Glomerular visceral epithelial cell (primary cell): ENCODE measurements around the gene PHLDA3.
"Not testable (repeated sequence)": the region's sequence is repeated elsewhere in the genome, so short reads cannot be mapped to it uniquely, and the experiment has no call there.

Experiments used
- DNase-seq: peaks from one replicate; pipeline ENCODE4 v3.0.0-alpha.2; 2016; ENCODE audit errors: extremely low spot score

Gene PHLDA3

GRCh38 chr1:201486187-201486586 lies 17.2 kb upstream of the PHLDA3 start:
- DNase-seq: no peak

DNA sequence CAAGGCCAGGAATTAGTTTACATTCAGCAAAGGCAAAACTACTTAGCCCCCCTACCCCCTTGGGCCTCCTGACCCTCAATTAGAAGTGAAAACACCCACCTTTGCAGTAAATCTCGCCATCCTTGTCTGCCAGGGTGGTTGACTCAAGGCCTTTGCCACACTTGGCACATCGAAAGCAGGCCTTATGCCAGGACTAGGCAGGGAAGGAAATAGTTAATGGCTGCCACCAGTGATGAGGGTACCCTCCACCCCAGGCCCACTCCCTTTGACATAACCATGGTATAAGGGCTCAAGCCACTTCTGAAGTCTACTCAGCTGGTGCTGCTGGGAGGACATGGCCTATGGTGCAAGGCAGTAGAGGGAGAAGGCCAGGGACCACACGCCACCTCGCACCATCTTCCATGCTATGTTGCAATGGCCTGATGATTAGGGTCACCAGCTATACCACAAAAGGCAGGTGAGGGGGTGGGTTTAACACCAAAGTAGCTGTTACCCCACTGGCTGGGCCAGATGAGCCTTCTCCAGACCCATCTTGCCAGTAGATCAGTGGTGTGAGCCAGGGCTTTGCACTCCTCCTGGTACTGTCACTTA lies 16.3 kb upstream of the PHLDA3 start:
- no peak for DNase-seq

DNA sequence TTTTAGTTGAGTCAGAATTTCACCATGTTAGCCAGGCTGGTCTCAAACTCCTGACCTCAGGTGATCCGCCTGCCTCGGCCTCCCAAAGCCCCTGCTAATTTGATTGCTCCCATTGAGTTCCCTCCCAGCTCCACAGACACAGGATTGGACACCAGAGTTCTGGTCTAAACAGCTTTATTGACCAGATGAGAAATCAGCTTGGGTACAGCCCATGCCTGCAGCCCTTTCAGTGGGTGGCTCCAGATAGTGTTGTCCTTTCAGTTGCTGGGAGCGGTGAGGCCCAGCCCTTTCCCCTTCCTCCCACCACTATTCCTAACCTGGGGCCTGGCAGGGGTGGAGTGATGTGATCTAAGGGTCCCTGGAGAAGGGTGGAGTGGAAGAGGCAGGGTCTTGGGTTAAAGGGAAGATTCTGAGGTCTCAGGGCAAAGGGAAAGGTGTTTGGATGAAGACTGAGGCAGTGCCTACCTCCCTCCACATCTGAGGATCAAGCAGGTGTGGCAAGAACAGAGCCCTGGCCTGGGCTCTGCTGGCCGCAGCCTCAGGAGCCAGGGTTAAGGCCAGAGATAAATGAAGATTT lies 14.5 kb upstream of the PHLDA3 start:
- no peak for DNase-seq

DNA sequence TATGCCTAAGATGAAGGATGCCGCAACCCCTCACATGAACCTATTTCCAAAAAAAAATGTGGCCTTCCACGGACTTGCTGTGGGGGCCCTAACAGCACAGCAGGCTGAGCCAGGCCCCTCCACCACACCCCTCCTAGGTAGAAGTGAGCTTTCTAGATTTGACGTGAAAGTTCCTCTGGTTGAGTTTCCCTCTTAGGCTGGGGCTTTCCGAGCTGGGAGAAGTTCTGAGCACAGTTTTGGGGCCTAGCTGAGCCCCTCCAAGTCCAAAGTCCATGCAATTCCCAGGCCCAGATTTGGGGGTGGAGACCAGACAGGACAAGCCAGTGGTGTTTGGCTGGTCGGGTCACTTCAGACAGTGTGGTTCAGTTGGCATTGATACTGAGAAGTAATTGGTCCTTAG lies 13.8 kb upstream of the PHLDA3 start:
- no peak for DNase-seq

DNA sequence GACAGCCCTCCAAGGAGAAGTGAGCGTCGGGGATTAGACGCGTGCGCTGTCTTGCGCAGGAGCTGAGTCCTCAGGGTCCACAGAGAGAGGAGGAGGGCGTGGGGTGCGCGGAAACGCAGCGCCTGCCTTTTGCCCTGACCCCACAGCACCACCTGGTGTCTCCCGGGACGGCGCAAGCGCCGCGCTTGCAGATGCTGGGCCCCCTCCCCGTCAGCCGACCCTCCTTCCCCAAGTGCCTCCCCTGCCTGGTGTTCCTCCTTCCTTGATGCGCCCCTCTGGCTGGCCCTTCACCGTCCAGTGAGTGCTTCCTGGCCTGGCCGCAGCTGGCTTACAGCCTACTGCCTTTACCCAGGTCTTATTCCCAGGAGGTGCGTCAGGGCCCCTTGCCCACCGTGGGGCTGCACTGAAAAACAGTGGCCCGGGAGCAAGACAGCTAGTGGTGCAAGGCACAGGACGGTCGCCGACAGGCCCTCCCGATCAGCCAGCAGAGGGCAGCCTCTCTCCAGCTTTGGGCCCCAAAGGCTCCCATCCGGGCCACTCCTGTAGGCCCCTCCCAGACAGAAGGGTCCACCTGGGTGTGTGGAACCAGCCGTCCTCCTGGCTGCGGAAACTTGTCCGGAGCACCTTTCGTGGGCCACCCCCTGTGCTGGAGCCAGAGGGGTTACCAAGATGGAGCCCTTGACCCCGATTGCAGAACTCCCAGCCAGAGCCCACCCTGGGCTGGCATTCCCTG lies 12.9 kb upstream of the PHLDA3 start:
- DNase-seq: peak; percentile 82

GRCh38 chr1:201481004-201481380 lies 12.0 kb upstream of the PHLDA3 start:
- no peak for DNase-seq

GRCh38 chr1:201480231-201481003 lies 11.4 kb upstream of the PHLDA3 start:
- DNase-seq: peak; percentile 76

GRCh38 chr1:201479201-201479730 lies 10.3 kb upstream of the PHLDA3 start:
- no peak for DNase-seq

DNA sequence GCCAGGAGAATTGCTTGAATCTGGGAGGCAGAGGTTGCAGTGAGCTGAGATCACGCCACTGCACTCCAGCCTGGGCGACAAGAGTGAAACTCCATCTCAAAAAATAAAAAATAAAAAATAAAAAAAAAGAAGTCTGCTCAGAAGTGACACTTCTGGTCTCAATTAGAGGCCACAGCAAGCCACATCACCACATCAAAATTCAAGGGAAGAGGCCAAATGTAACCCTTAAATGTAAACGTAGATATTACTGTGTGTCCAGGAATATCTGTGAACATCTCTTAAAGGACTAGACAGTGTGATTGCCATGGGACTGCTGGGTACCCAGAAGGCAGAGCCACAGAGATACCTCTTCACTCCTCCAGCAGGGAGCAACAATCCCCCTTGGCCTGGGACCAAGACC lies 9.7 kb upstream of the PHLDA3 start:
- not testable (repeated sequence) for DNase-seq

GRCh38 chr1:201476670-201477344 lies 7.8 kb upstream of the PHLDA3 start:
- DNase-seq: peak; percentile 80

DNA sequence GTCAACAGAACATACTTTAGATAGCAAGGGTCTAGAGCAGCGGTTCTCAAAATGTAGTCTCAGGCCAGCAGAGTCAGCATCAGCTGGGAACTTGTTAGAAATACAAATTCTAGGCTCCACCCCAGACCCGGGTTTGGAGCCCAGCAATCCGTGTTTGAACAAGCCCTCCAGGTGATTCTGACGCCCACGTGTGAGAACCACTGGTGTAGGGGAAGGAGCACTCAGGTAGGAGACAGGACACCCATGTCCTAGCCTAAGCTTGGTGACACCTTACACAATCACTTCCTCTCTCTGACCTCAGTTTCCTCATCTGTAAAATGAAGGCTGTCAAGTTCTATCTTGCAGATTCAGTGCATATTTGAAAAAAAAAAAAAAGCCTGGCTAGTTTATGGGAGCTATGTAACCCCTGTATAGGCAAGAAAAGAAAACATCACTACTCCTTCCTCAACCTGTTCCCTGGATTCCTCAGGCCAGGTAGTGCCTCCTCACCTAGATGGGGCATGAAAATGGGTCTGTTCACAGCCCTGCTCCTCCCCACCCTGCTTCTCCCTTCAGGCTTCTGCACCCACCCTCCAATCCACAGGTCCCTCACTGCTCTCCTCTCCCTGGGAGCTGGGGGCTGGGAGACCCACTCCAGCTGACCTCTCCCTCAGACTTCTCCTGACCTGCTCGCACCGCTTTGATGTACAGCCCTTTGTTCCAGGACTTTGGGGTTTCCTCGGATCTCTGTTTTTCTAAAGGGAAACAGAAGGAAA lies 7.1 kb upstream of the PHLDA3 start:
- no peak for DNase-seq

DNA sequence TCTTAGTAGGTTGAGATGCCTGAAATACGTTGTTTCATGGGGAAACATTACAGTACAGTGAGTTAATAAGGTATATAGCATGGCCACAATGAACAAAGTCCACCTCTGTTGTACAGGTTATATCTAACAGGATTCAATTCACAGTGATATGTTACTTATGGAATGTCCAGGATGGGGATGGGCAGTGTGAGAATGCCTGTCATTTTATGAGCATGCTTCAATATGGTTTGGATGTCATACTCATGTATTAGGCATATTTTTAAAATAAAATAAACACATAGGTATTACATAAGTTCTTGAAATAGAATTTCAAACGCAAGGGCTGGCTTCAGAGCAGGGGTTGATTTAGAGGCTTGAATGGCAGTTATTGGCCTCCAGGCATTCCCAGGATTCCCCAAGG lies 6.1 kb upstream of the PHLDA3 start:
- DNase-seq: no peak

DNA sequence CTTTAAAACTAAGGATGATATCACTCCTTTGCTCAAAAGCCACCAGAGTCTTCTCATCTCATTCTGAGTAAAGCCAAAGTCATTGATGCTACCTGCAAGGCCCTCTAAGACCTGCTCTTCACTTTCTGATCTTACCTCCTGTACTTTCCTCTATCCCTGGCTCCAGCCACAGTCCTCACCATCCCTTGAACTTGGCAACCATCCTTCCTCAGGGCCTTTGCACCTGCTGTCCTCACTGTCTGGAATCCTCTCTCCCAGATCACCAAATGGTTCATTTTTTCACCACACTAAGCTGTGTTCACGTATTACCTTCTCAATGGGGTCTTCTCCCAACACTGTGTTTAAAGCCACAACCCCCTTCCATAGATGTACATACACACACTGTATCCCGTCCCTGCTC lies 4.3 kb upstream of the PHLDA3 start:
- DNase-seq: no peak

DNA sequence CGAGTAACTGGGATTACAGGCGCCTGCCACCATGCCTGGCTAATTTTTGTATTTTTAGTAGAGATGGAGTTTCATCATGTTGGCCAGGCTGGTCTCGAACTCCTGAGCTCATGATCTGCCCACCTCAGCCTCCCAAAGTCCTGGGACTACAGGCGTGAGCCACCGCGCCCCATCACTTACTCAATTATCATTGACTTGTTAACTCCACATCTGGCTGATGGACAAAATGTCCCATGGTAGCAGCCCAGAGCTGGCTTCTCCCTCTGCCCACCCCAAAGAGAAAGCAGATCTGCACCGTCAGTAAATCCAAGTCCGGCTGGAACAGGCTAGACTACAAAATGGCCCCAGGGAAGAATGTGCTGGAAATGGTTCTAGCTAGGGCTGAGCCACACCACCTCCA lies 3.3 kb upstream of the PHLDA3 start:
- not testable (repeated sequence) for DNase-seq

- no peak for DNase-seq
These were observed 2.8 kb upstream of the PHLDA3 start for GRCh38 chr1:201471772-201472171.

- no peak for DNase-seq
These were observed 1.6 kb upstream of the PHLDA3 start for GRCh38 chr1:201470581-201470980.

GRCh38 chr1:201469645-201470074 lies 672 bp upstream of the PHLDA3 start:
- DNase-seq: no peak

GRCh38 chr1:201468501-201468843 lies 516 bp downstream of the PHLDA3 start:
- peak; percentile 39 for DNase-seq

DNA sequence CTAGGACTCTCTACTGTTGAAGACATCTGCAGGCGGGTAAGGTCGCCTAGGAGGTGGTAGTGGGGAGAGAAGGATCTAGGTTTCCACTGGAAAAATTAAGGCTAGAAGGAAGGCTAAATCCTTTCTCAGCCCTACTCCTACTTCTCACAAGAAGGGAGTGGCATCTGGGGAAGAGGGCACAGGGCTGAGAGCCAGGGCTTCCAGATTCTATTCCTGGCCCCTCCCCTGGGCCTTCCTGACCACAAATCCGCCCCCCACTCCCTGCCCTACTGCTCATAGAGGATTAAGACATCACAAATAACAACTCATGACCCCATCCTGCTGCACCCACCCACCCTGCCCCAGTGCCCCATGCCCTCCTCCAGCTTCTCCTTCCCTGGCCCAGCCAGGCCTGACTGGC lies 2.5 kb downstream of the PHLDA3 start:
- no peak for DNase-seq

- DNase-seq: no peak
These were observed 3.2 kb downstream of the PHLDA3 start for GRCh38 chr1:201465698-201466290.

- peak; percentile 58 for DNase-seq
These were observed 5.9 kb downstream of the PHLDA3 start for GRCh38 chr1:201463071-201463552.
